OCI-LY7 (cell line): Measurements from ENCODE around the gene CCDC85B. TPM values are rescaled to one million over a fixed set of nuclear protein-coding genes. Genes with fewer than 3 reads are reported as not detected.

Experiments
- Bru-seq: library from RNA; stranded (reverse); fragments of 400-500 nt; gene quantifications from one replicate; lab custom pipeline; 2021; lab: Mats Ljungman, UMichigan
- BruChase-seq, 2 experiments: library from RNA; stranded (reverse); fragments of 400-500 nt; gene quantifications; one replicate each; lab custom pipeline; 2021; lab: Mats Ljungman, UMichigan
- BruUV-seq: library from RNA; stranded (reverse); fragments of 400-500 nt; replicated peaks from 2 replicates; lab custom pipeline; 2021; lab: Mats Ljungman, UMichigan
- CTCF ChIA-PET: fragments of 300-600 bp; sonication (Branson Sonifier 250); formaldehyde crosslinking; loops from one replicate; lab custom pipeline; 2022; ENCODE audit warnings: antibody characterized with exemption; ENCODE audit not compliant: unreplicated experiment; lab: Charles Lee
- POLR2A ChIA-PET: fragments of 300-600 bp; sonication (Branson Sonifier 250); formaldehyde crosslinking; loops from one replicate; lab custom pipeline; 2022; ENCODE audit warnings: antibody characterized with exemption; lab: Charles Lee
- DNase-seq: peaks from one replicate; pipeline ENCODE4 v3.0.0-alpha.2; 2015; ENCODE audit warnings: low spot score
- H2AFZ ChIP-seq: fragments of 200-600 bp; sonication (generic), shearing (Covaris generic); 2 replicates; pipeline ENCODE4 v1.6.1; 2014; ENCODE audit warnings: mild to moderate bottlenecking, antibody characterized with exemption, low read length, moderate library complexity
- H3K27ac ChIP-seq: fragments of 200-600 bp; sonication (generic); 2 replicates; pipeline ENCODE4 v1.5.1; 2014; ENCODE audit warnings: mixed run types, low read depth, mild to moderate bottlenecking, moderate library complexity, low read length, inconsistent platforms; ENCODE audit not compliant: poor library complexity, severe bottlenecking
- H3K36me3 ChIP-seq: fragments of 200-600 bp; sonication (generic); 2 replicates; pipeline ENCODE4 v1.6.1; 2014; ENCODE audit warnings: mild to moderate bottlenecking, antibody characterized with exemption, low read length, moderate library complexity, mixed read lengths; ENCODE audit not compliant: insufficient read depth
- H3K4me1 ChIP-seq: fragments of 200-600 bp; sonication (generic); 2 replicates; pipeline ENCODE4 v1.5.1; 2014; ENCODE audit warnings: mild to moderate bottlenecking, low read length; ENCODE audit not compliant: insufficient read depth, poor library complexity, severe bottlenecking
- H3K4me2 ChIP-seq: fragments of 200-600 bp; sonication (generic); 2 replicates; pipeline ENCODE4 v1.6.1; 2014; ENCODE audit warnings: mild to moderate bottlenecking, low read length
- H3K4me3 ChIP-seq: fragments of 200-600 bp; sonication (generic); 2 replicates; pipeline ENCODE4 v1.5.1; 2014; ENCODE audit warnings: mild to moderate bottlenecking, low read depth, low read length; ENCODE audit not compliant: poor library complexity, severe bottlenecking
- H3K79me2 ChIP-seq: fragments of 200-600 bp; sonication (generic); 2 replicates; pipeline ENCODE4 v1.6.1; 2016; ENCODE audit warnings: low read depth, mild to moderate bottlenecking, low read length, moderate library complexity, mixed read lengths; ENCODE audit not compliant: insufficient read depth
- H3K9me2 ChIP-seq: fragments of 200-600 bp; sonication (generic); 2 replicates; pipeline ENCODE4 v1.6.1; 2016; ENCODE audit warnings: mild to moderate bottlenecking, low read length, mixed read lengths; ENCODE audit not compliant: insufficient read depth
- H3K9me3 ChIP-seq: fragments of 200-600 bp; sonication (generic); 2 replicates; pipeline ENCODE4 v1.6.1; 2014; ENCODE audit warnings: mild to moderate bottlenecking, mixed run types, low read length, mixed read lengths
- H4K20me1 ChIP-seq: fragments of 200-600 bp; sonication (generic); 2 replicates; pipeline ENCODE4 v1.6.1; 2014; ENCODE audit warnings: mild to moderate bottlenecking, antibody characterized with exemption, low read length, moderate library complexity, mixed read lengths; ENCODE audit not compliant: insufficient read depth
- CTCF ChIP-seq: fragments of 200-600 bp; sonication (generic); conservative IDR thresholded peaks from 2 replicates; pipeline ENCODE4 v1.5.1; 2014; ENCODE audit warnings: mild to moderate bottlenecking, antibody characterized with exemption, low read length, moderate library complexity, mixed read lengths
- EZH2phosphoT487 ChIP-seq: fragments of 200-600 bp; sonication (generic); IDR thresholded peaks from 2 replicates; pipeline ENCODE4 v1.6.1; 2018; ENCODE audit warnings: low read depth, borderline replicate concordance, mild to moderate bottlenecking, mixed run types, antibody characterized with exemption, low read length, moderate library complexity, mixed read lengths
- intact Hi-C: fragments of 100-400 bp; cut with micrococcal nuclease; formaldehyde crosslinking; loops from one replicate; pipeline ENCODE4 v1.10.0; 2022; ENCODE audit not compliant: unreplicated experiment
- long read RNA-seq: library from polyadenylated mRNA; stranded (forward); transcript quantifications from one replicate; pipeline ENCODE4 v2.0.0, GENCODE V29; 2022
- total RNA-seq, 2 experiments: library from RNA; depleted of rRNA in 1 of 2; stranded (reverse); fragments of >200 nt in 1 of 2; shearing (Covaris generic) in 1 of 2; gene quantifications; 2 replicates each; pipeline ENCODE4 v1.2.3, GENCODE V29; 2014 to 2022

The CCDC85B gene
- total RNA-seq (2014; rRNA removed; shearing (Covaris generic)): 72.7 and 76.7 TPM in 2 replicates
- 49.0 and 64.1 TPM in 2 replicates for total RNA-seq (2022)
- Bru-seq, nascent RNA: percentile 69 among the genes with signal in this experiment
- BruChase-seq, experiment 1, labeled RNA remaining after a 6-hour chase: percentile 79 among the genes with signal in this experiment
- BruChase-seq, experiment 2, labeled RNA remaining after a 2-hour chase: percentile 70 among the genes with signal in this experiment
- long read RNA-seq, transcript CCDC85B-201 (1 exons, 1,524 nt): major isoform, 148 of 148 reads
- long read RNA-seq, partial matches to known transcripts: 0 of 148 reads
- long read RNA-seq, other reads (novel, unspliced or antisense): 0 of 148 reads

GRCh38 chr11:65890324-65891218, at the start of gene CCDC85B:
CCDC85B (plus strand) TSS chr11:65890673; CDS start chr11:65890784, 111 bp downstream.
- intact Hi-C loops: loop anchor here (1.0 to 5.0 kb wide), 4 partner anchors 17 to 162 kb away; partner anchors contain the start of genes BANF1, C11orf68, DRAP1 and EIF1AD
- Histone ChIP-seq H3K79me2 (peaks cover 41% of the 10 kb centered on the region), H3K4me3 (peak within 1 kb of the TSS; percentile 93), H3K9me2 (no peaks in the 10 kb centered on the region), H3K4me1 (peaks cover 61% of the 10 kb centered on the region), H3K4me2 (peak within 1 kb of the TSS; percentile 97), H3K36me3 (peaks cover 20% of the 10 kb centered on the region), H3K9me3 (no peaks in the 10 kb centered on the region), H2AFZ (peak within 1 kb of the TSS; percentile 65; the same call in 1 of the 2 replicates), H3K27ac (peak within 1 kb of the TSS; percentile 86), H4K20me1 (peaks cover 5% of the 10 kb centered on the region; the same call in 1 of the 2 replicates)
- POLR2A ChIA-PET: interaction anchor here (0.6 to 5.6 kb wide), 15 partner anchors 11 to 561 kb away, joined by 3 to 59 read pairs (median 4); partner anchors contain the start of genes BANF1, CFL1, EIF1AD and FOSL1
- CTCF ChIA-PET: interaction anchor here (0.5 to 1.6 kb wide), 6 partner anchors 11 to 324 kb away, joined by 3 to 12 read pairs (median 4); partner anchors contain the start of gene MUS81
- peak; percentile 97 for DNase-seq
- peak; percentile 35 for TF ChIP-seq CTCF
- no peak for TF ChIP-seq EZH2phosphoT487
- BruUV-seq: no TSS peak

- TF ChIP-seq EZH2phosphoT487 (no peak), CTCF (no peak)
- no peak for DNase-seq
- Histone ChIP-seq H3K4me1 (no peaks in the 10 kb centered on the region), H4K20me1 (no peaks in the 10 kb centered on the region), H3K9me3 (no peaks in the 10 kb centered on the region), H3K9me2 (no peaks in the 10 kb centered on the region), H3K36me3 (no peaks in the 10 kb centered on the region), H3K79me2 (no peaks in the 10 kb centered on the region), H3K4me2 (no peak overlapping the region), H2AFZ (no peak overlapping the region), H3K4me3 (no peak overlapping the region), H3K27ac (no peak overlapping the region)
- POLR2A ChIA-PET: interaction anchor here (0.5 kb wide), 1 partner anchor 1455 kb away, joined by 3 read pairs; no protein-coding TSS in a partner anchor
- BruUV-seq: no TSS peak
- intact Hi-C loops: no loop called here
- CTCF ChIA-PET: no interaction called here
These were observed 48.3 kb upstream of the CCDC85B start for GRCh38 chr11:65842144-65842543.
